ENCODE results near the gene SWI5.

Gene SWI5

GRCh38 chr9:128247226-128247803 is 28.8 kb upstream of the SWI5 start:
- FAIRE-seq, result no peak
- DNase-seq (ENCODE audit: insufficient read length, low spot score), result no peak
- no peak for TF ChIP-seq CTCF (IDR thresholded peaks at IDR 0.05; ENCODE audit: insufficient read depth, missing control alignments)

- DNase-seq (ENCODE audit: insufficient read length, low spot score) (no peak), FAIRE-seq (no peak)
- no peak for TF ChIP-seq CTCF (IDR thresholded peaks at IDR 0.05; ENCODE audit: insufficient read depth, missing control alignments)
Measured at GRCh38 chr9:128249558-128249907, 26.5 kb upstream of the SWI5 start.

GRCh38 chr9:128249908-128250838 is 25.9 kb upstream of the SWI5 start:
- no peak for TF ChIP-seq CTCF (IDR thresholded peaks at IDR 0.05; ENCODE audit: insufficient read depth, missing control alignments)
- DNase-seq (ENCODE audit: insufficient read length, low spot score), result no peak
- no peak for FAIRE-seq

GRCh38 chr9:128250839-128251731 is 25.0 kb upstream of the SWI5 start:
- DNase-seq (ENCODE audit: insufficient read length, low spot score), result no peak
- FAIRE-seq, result no peak
- no peak for TF ChIP-seq CTCF (IDR thresholded peaks at IDR 0.05; ENCODE audit: insufficient read depth, missing control alignments)

- no peak for DNase-seq (ENCODE audit: insufficient read length, low spot score)
- no peak for TF ChIP-seq CTCF (IDR thresholded peaks at IDR 0.05; ENCODE audit: insufficient read depth, missing control alignments)
- FAIRE-seq, result no peak
Measured at GRCh38 chr9:128251732-128252100, 24.4 kb upstream of the SWI5 start.

GRCh38 chr9:128252317-128253139 is 23.5 kb upstream of the SWI5 start:
- no peak for TF ChIP-seq CTCF (IDR thresholded peaks at IDR 0.05; ENCODE audit: insufficient read depth, missing control alignments)
- FAIRE-seq (no peak), DNase-seq (ENCODE audit: insufficient read length, low spot score) (no peak)

Measured in D721Med (cell line).